GM21576 (cell line): ENCODE data around the gene HSD17B3.
"Not testable (repeated sequence)": the region's sequence is repeated elsewhere in the genome, so short reads cannot be mapped to it uniquely, and the experiment has no call there.

Source experiments
- ATAC-seq: cut with Tn5 transposase; IDR thresholded peaks from one replicate; pipeline ENCODE4 v1.9.1; 2021; ENCODE audit warnings: mild to moderate bottlenecking, moderate library complexity; ENCODE audit not compliant: unreplicated experiment

The HSD17B3 gene

GRCh38 chr9:96309850-96310249 is 7.9 kb upstream of the HSD17B3 start:
- ATAC-seq, result no peak

- not testable (repeated sequence) for ATAC-seq
Observed at GRCh38 chr9:96306958-96307357, 5.0 kb upstream of the HSD17B3 start.

- ATAC-seq, result no peak
Observed at GRCh38 chr9:96305171-96305570, 3.2 kb upstream of the HSD17B3 start.

- ATAC-seq, result no peak
Observed at GRCh38 chr9:96304230-96304629, 2.3 kb upstream of the HSD17B3 start.

GRCh38 chr9:96299823-96300222 is 2.2 kb downstream of the HSD17B3 start:
- ATAC-seq, result no peak

GRCh38 chr9:96294159-96294545 is 7.8 kb downstream of the HSD17B3 start:
- ATAC-seq, result no peak

GRCh38 chr9:96293498-96294158 is 8.3 kb downstream of the HSD17B3 start:
- no peak for ATAC-seq

- ATAC-seq, result no peak
Observed at GRCh38 chr9:96289392-96289791, 12.6 kb downstream of the HSD17B3 start.

GRCh38 chr9:96281641-96282040 is 20.3 kb downstream of the HSD17B3 start:
- ATAC-seq, result no peak

GRCh38 chr9:96279932-96280331 is 22.0 kb downstream of the HSD17B3 start:
- ATAC-seq, result no peak

GRCh38 chr9:96274939-96275338 is 27.0 kb downstream of the HSD17B3 start:
- ATAC-seq, result no peak

GRCh38 chr9:96270236-96270744 is 31.7 kb downstream of the HSD17B3 start:
- ATAC-seq, result no peak

- no peak for ATAC-seq
Observed at GRCh38 chr9:96258967-96259366, 43.0 kb downstream of the HSD17B3 start.

GRCh38 chr9:96256800-96257199 is 45.2 kb downstream of the HSD17B3 start:
- no peak for ATAC-seq

GRCh38 chr9:96255698-96256097 is 46.3 kb downstream of the HSD17B3 start:
- ATAC-seq, result no peak

- no peak for ATAC-seq
Observed at GRCh38 chr9:96253059-96253696, 48.8 kb downstream of the HSD17B3 start.

- no peak for ATAC-seq
Observed at GRCh38 chr9:96251451-96251850, 50.5 kb downstream of the HSD17B3 start.

- ATAC-seq, result no peak
Observed at GRCh38 chr9:96249746-96250145, 52.2 kb downstream of the HSD17B3 start.

GRCh38 chr9:96246267-96246671 is 55.7 kb downstream of the HSD17B3 start:
- no peak for ATAC-seq

GRCh38 chr9:96245399-96245798 is 56.6 kb downstream of the HSD17B3 start:
- ATAC-seq, result no peak

- ATAC-seq, result no peak
Observed at GRCh38 chr9:96243778-96244177, 58.2 kb downstream of the HSD17B3 start.

GRCh38 chr9:96242811-96243210 is 59.2 kb downstream of the HSD17B3 start:
- ATAC-seq, result no peak
